ENCODE data around the gene OGDHL.
"Not testable (repeated sequence)": the region's sequence is repeated elsewhere in the genome, so short reads cannot be mapped to it uniquely, and the experiment has no call there.

OGDHL gene

DNA sequence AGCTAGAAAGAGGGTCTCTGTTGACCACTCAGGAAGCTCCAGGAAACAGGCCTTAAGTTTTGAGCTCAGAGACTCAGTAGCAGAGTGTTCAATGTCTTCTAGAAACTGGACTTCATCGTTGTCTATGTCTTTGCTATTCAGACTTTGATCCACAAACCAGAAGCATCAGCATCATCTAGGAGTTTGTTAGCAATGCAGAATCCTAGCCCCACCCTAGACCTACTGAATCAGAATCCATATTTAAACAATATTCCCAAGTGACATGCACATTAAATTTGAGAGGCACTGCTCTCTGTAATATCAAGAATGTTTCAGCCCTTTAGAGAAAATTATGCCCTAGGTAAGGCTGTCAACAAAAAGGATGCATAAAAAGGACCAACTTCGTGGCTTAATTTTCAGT is 12.9 kb upstream of the OGDHL start:
- H3K27ac ChIP-seq (replicated peaks): no peak overlapping the region
- TF ChIP-seq POLR2AphosphoS5 (IDR thresholded peaks at IDR 0.05; ENCODE audit: low read depth) (no peak), GABPA (IDR thresholded peaks at IDR 0.05; ENCODE audit: low read depth) (no peak), SPI1 (IDR thresholded peaks at IDR 0.05; ENCODE audit: borderline replicate concordance, low read depth) (no peak)
- TF ChIP-seq, protein P1, sequence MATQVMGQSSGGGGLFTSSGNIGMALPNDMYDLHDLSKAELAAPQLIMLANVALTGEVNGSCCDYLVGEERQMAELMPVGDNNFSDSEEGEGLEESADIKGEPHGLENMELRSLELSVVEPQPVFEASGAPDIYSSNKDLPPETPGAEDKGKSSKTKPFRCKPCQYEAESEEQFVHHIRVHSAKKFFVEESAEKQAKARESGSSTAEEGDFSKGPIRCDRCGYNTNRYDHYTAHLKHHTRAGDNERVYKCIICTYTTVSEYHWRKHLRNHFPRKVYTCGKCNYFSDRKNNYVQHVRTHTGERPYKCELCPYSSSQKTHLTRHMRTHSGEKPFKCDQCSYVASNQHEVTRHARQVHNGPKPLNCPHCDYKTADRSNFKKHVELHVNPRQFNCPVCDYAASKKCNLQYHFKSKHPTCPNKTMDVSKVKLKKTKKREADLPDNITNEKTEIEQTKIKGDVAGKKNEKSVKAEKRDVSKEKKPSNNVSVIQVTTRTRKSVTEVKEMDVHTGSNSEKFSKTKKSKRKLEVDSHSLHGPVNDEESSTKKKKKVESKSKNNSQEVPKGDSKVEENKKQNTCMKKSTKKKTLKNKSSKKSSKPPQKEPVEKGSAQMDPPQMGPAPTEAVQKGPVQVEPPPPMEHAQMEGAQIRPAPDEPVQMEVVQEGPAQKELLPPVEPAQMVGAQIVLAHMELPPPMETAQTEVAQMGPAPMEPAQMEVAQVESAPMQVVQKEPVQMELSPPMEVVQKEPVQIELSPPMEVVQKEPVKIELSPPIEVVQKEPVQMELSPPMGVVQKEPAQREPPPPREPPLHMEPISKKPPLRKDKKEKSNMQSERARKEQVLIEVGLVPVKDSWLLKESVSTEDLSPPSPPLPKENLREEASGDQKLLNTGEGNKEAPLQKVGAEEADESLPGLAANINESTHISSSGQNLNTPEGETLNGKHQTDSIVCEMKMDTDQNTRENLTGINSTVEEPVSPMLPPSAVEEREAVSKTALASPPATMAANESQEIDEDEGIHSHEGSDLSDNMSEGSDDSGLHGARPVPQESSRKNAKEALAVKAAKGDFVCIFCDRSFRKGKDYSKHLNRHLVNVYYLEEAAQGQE (IDR thresholded peaks at IDR 0.05; ENCODE audit: insufficient replicate concordance, low read depth): no peak
- TF ChIP-seq, protein P2, sequence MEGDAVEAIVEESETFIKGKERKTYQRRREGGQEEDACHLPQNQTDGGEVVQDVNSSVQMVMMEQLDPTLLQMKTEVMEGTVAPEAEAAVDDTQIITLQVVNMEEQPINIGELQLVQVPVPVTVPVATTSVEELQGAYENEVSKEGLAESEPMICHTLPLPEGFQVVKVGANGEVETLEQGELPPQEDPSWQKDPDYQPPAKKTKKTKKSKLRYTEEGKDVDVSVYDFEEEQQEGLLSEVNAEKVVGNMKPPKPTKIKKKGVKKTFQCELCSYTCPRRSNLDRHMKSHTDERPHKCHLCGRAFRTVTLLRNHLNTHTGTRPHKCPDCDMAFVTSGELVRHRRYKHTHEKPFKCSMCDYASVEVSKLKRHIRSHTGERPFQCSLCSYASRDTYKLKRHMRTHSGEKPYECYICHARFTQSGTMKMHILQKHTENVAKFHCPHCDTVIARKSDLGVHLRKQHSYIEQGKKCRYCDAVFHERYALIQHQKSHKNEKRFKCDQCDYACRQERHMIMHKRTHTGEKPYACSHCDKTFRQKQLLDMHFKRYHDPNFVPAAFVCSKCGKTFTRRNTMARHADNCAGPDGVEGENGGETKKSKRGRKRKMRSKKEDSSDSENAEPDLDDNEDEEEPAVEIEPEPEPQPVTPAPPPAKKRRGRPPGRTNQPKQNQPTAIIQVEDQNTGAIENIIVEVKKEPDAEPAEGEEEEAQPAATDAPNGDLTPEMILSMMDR (IDR thresholded peaks at IDR 0.05; ENCODE audit: insufficient read depth, low read length): no peak
- H3K27me3 ChIP-seq (ENCODE audit: insufficient read depth, poor library complexity, severe bottlenecking): no peaks in the 10 kb centered on the region
- no peak for DNase-seq (ENCODE audit: low read depth in 1 of 2, low spot score in 1 of 2)
- no peak overlapping the region for H3K4me3 ChIP-seq (replicated peaks; ENCODE audit: insufficient read depth, low read length)

DNA sequence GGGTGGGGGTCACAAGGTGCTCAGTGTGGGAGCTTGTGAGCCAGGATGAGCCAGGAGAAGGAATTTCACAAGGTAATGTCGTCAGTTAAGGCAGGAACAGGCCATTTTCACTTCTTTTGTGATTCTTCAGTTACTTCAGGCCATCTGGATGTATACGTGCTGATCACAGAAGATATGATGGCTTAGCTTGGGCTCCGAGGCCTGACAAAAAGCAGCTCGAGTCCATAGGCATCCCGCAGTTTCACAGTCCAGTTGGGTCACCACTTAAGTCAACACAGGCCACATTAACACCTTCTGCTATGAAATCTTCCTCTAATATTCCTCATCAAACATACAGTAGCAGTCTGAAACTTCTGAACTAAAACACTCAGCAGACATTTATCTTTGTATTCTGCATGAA is 10.8 kb upstream of the OGDHL start:
- H3K27ac ChIP-seq (replicated peaks); DNase-seq (ENCODE audit: low read depth in 1 of 2, low spot score in 1 of 2); H3K4me3 ChIP-seq (replicated peaks; ENCODE audit: insufficient read depth, low read length): not testable (repeated sequence)

DNA sequence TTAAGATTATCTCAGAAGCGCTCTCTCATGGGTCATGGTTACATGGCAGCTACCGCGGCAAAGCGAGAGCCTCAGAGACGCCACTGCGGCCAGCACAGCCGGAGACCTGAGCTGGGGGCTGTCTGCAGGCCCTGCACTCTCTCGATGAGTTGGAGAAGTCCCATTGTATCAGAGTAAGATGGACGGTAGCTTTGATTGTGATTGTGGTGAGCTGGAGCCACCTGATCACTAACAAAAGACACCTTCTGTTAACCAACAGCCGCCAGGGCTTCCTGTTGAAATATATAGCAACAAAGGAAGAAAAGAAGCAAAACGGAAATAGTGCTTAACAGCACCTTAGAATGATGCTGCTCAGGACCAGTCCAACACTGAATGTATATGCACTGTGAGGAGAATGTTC is 8.9 kb upstream of the OGDHL start:
- not testable (repeated sequence) for H3K27ac ChIP-seq (replicated peaks); H3K4me3 ChIP-seq (replicated peaks; ENCODE audit: insufficient read depth, low read length); H3K27me3 ChIP-seq (ENCODE audit: insufficient read depth, poor library complexity, severe bottlenecking); DNase-seq (ENCODE audit: low read depth in 1 of 2, low spot score in 1 of 2)

More for the DNA sequence above, 10.8 kb upstream of the OGDHL start:
- H3K27me3 ChIP-seq (ENCODE audit: insufficient read depth, poor library complexity, severe bottlenecking): not testable (repeated sequence)

DNA sequence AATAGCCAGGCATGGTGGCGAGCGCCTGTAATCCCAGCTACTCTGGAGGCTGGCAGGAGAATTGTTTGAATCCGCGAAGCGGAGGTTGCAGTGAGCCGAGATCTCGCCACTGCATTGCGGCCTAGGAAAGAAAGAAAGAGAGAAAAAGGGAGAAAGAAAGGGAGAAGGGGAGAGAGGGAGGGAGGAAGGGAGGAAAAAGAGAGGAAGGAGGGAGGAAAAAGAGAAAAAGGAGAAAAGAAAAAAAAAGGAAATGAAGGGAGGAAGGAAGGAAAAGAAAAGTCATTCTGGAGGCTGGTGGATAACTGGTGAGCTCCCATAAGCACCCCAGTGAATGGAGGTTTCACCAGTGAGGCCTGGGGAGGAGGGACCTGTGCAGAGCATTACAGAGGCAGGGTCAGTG is 7.6 kb upstream of the OGDHL start:
- DNase-seq (ENCODE audit: low read depth in 1 of 2, low spot score in 1 of 2): no peak
- H3K27me3 ChIP-seq (ENCODE audit: insufficient read depth, poor library complexity, severe bottlenecking): no peaks in the 10 kb centered on the region
- TF ChIP-seq GABPA (IDR thresholded peaks at IDR 0.05; ENCODE audit: low read depth): no peak
- TF ChIP-seq, protein P1 (IDR thresholded peaks at IDR 0.05; ENCODE audit: insufficient replicate concordance, low read depth): no peak
- no peak for TF ChIP-seq SPI1 (IDR thresholded peaks at IDR 0.05; ENCODE audit: borderline replicate concordance, low read depth)
- TF ChIP-seq, protein P2 (IDR thresholded peaks at IDR 0.05; ENCODE audit: insufficient read depth, low read length): no peak
- TF ChIP-seq POLR2AphosphoS5 (IDR thresholded peaks at IDR 0.05; ENCODE audit: low read depth): no peak

DNA sequence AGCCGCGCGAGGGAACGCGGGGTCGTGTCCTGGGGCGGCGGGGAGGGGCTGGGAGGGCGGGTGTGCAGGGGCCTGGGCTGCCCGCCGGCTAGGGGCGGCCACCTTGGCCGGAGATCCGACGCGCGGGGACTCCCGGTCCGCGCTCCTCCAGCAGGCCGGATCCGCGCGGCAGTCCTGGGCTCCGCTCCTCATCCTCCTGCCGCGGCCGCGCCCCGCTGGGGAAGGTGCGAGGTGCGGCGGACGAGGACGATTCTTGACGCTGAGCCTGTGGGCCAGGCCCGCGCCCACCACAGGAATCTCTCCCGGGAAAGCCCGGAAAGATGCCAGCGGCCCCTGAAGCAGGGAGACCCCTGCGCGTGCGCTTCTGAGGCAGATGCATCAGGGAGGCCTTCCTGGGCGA is 6.6 kb upstream of the OGDHL start:
- no peak overlapping the region for H3K27ac ChIP-seq (replicated peaks)
- no peak for DNase-seq (ENCODE audit: low read depth in 1 of 2, low spot score in 1 of 2)
- H3K4me3 ChIP-seq (replicated peaks; ENCODE audit: insufficient read depth, low read length): no peak overlapping the region
- TF ChIP-seq, protein P1 (IDR thresholded peaks at IDR 0.05; ENCODE audit: insufficient replicate concordance, low read depth): no peak
- TF ChIP-seq POLR2AphosphoS5 (IDR thresholded peaks at IDR 0.05; ENCODE audit: low read depth): no peak
- no peak for TF ChIP-seq SPI1 (IDR thresholded peaks at IDR 0.05; ENCODE audit: borderline replicate concordance, low read depth)
- TF ChIP-seq, protein P2 (IDR thresholded peaks at IDR 0.05; ENCODE audit: insufficient read depth, low read length): no peak
- no peak for TF ChIP-seq GABPA (IDR thresholded peaks at IDR 0.05; ENCODE audit: low read depth)
- peaks cover 2% of the 10 kb centered on the region for H3K27me3 ChIP-seq (ENCODE audit: insufficient read depth, poor library complexity, severe bottlenecking)

More for the DNA sequence above, 7.6 kb upstream of the OGDHL start:
- no peak overlapping the region for H3K4me3 ChIP-seq (replicated peaks; ENCODE audit: insufficient read depth, low read length)
- no peak overlapping the region for H3K27ac ChIP-seq (replicated peaks)
